ENCODE data around the gene PLXNA4. TPM values are rescaled to one million over a fixed set of nuclear protein-coding genes. Genes with fewer than 3 reads are reported as not detected.

The PLXNA4 gene
- total RNA-seq, 1 donor from 2014 or later = 3.3 TPM

GRCh38 chr7:132113536-132114371, 462.5 kb downstream of the PLXNA4 start:
- Histone ChIP-seq H3K27ac (ENCODE audit: low read depth, low read length) (no peak overlapping the region), H3K4me2 (ENCODE audit: low read length) (no peak overlapping the region)

GRCh38 chr7:132112657-132113056, 463.6 kb downstream of the PLXNA4 start:
- H3K27me3 ChIP-seq (ENCODE audit: insufficient read depth, low read length) = no peaks in the 10 kb centered on the region
- H3K79me2 ChIP-seq (ENCODE audit: insufficient read depth, low read length) = no peaks in the 10 kb centered on the region
- no peak overlapping the region for H3K4me3 ChIP-seq (ENCODE audit: insufficient read depth, low read depth, low read length)
- H2AFZ ChIP-seq (ENCODE audit: low read depth, low read length) = no peak overlapping the region
- DNase-seq (ENCODE audit: low read depth) (no peak), FAIRE-seq (no peak)
- Mint-ChIP-seq H3K36me3 (ENCODE audit: low read depth, unreplicated experiment) (no peaks in the 10 kb centered on the region), H3K27ac (ENCODE audit: unreplicated experiment) (no peak overlapping the region), H3K4me3 (ENCODE audit: unreplicated experiment) (no peak overlapping the region), H3K27me3 (ENCODE audit: low read depth, unreplicated experiment) (peaks cover 7% of the 10 kb centered on the region), H3K9me3 (ENCODE audit: unreplicated experiment) (no peaks in the 10 kb centered on the region), H3K4me1 (ENCODE audit: low read depth, unreplicated experiment) (peaks cover 20% of the 10 kb centered on the region)
- H3K9ac ChIP-seq (ENCODE audit: low read length) = no peak overlapping the region
- H4K20me1 ChIP-seq (ENCODE audit: insufficient read depth, low read length) = no peaks in the 10 kb centered on the region
- no peak overlapping the region for H3K4me2 ChIP-seq (ENCODE audit: low read length)
- H3K36me3 ChIP-seq (ENCODE audit: insufficient read depth, low read length) = no peaks in the 10 kb centered on the region
- no peak overlapping the region for H3K27ac ChIP-seq (ENCODE audit: low read depth, low read length)
- TF ChIP-seq, protein P1, sequence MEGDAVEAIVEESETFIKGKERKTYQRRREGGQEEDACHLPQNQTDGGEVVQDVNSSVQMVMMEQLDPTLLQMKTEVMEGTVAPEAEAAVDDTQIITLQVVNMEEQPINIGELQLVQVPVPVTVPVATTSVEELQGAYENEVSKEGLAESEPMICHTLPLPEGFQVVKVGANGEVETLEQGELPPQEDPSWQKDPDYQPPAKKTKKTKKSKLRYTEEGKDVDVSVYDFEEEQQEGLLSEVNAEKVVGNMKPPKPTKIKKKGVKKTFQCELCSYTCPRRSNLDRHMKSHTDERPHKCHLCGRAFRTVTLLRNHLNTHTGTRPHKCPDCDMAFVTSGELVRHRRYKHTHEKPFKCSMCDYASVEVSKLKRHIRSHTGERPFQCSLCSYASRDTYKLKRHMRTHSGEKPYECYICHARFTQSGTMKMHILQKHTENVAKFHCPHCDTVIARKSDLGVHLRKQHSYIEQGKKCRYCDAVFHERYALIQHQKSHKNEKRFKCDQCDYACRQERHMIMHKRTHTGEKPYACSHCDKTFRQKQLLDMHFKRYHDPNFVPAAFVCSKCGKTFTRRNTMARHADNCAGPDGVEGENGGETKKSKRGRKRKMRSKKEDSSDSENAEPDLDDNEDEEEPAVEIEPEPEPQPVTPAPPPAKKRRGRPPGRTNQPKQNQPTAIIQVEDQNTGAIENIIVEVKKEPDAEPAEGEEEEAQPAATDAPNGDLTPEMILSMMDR (IDR thresholded peaks at IDR 0.05; ENCODE audit: insufficient read depth, low read depth, low read length) = no peak
- no peak for TF ChIP-seq EZH2 (IDR thresholded peaks at IDR 0.05; ENCODE audit: insufficient read depth, low read length)
- peaks cover 10% of the 10 kb centered on the region for H3K4me1 ChIP-seq (ENCODE audit: insufficient read depth, low read length)
- H3K9me3 ChIP-seq (ENCODE audit: insufficient read depth, low read depth, low read length) = no peaks in the 10 kb centered on the region

More at GRCh38 chr7:132113536-132114371, 462.5 kb downstream of the PLXNA4 start:
- Histone ChIP-seq H3K9me3 (ENCODE audit: insufficient read depth, low read depth, low read length) (no peaks in the 10 kb centered on the region), H2AFZ (ENCODE audit: low read depth, low read length) (no peak overlapping the region), H3K36me3 (ENCODE audit: insufficient read depth, low read length) (no peaks in the 10 kb centered on the region), H3K4me3 (ENCODE audit: insufficient read depth, low read depth, low read length) (no peak overlapping the region), H3K79me2 (ENCODE audit: insufficient read depth, low read length) (no peaks in the 10 kb centered on the region), H3K27me3 (ENCODE audit: insufficient read depth, low read length) (no peaks in the 10 kb centered on the region), H3K4me1 (ENCODE audit: insufficient read depth, low read length) (peaks cover 16% of the 10 kb centered on the region), H4K20me1 (ENCODE audit: insufficient read depth, low read length) (no peaks in the 10 kb centered on the region), H3K9ac (ENCODE audit: low read length) (no peak overlapping the region)
- H3K27me3 Mint-ChIP-seq (ENCODE audit: low read depth, unreplicated experiment) = no peaks in the 10 kb centered on the region
- no peak for FAIRE-seq
- TF ChIP-seq, protein P1 (IDR thresholded peaks at IDR 0.05; ENCODE audit: insufficient read depth, low read depth, low read length) = no peak
- TF ChIP-seq EZH2 (IDR thresholded peaks at IDR 0.05; ENCODE audit: insufficient read depth, low read length) = no peak
- H3K4me3 Mint-ChIP-seq (ENCODE audit: unreplicated experiment) = no peak overlapping the region
- peaks cover 2% of the 10 kb centered on the region for H3K9me3 Mint-ChIP-seq (ENCODE audit: unreplicated experiment)
- no peak overlapping the region for H3K27ac Mint-ChIP-seq (ENCODE audit: unreplicated experiment)
- H3K36me3 Mint-ChIP-seq (ENCODE audit: low read depth, unreplicated experiment) = no peaks in the 10 kb centered on the region
- no peak for DNase-seq (ENCODE audit: low read depth)
- H3K4me1 Mint-ChIP-seq (ENCODE audit: low read depth, unreplicated experiment) = peaks cover 20% of the 10 kb centered on the region

GRCh38 chr7:132112106-132112505, 464.2 kb downstream of the PLXNA4 start:
- H3K27me3 Mint-ChIP-seq (ENCODE audit: low read depth, unreplicated experiment) = peaks cover 8% of the 10 kb centered on the region
- H3K9me3 ChIP-seq (ENCODE audit: insufficient read depth, low read depth, low read length) = no peaks in the 10 kb centered on the region
- no peaks in the 10 kb centered on the region for H3K9me3 Mint-ChIP-seq (ENCODE audit: unreplicated experiment)
- H4K20me1 ChIP-seq (ENCODE audit: insufficient read depth, low read length) = no peaks in the 10 kb centered on the region
- no peaks in the 10 kb centered on the region for H3K36me3 ChIP-seq (ENCODE audit: insufficient read depth, low read length)
- H3K9ac ChIP-seq (ENCODE audit: low read length) = no peak overlapping the region
- FAIRE-seq (no peak), DNase-seq (ENCODE audit: low read depth) (no peak)
- peaks cover 6% of the 10 kb centered on the region for H3K4me1 ChIP-seq (ENCODE audit: insufficient read depth, low read length)
- H3K4me1 Mint-ChIP-seq (ENCODE audit: low read depth, unreplicated experiment) = peaks cover 15% of the 10 kb centered on the region
- TF ChIP-seq, protein P1 (IDR thresholded peaks at IDR 0.05; ENCODE audit: insufficient read depth, low read depth, low read length) = no peak
- no peak for TF ChIP-seq EZH2 (IDR thresholded peaks at IDR 0.05; ENCODE audit: insufficient read depth, low read length)
- no peak overlapping the region for H3K4me2 ChIP-seq (ENCODE audit: low read length)
- H3K4me3 Mint-ChIP-seq (ENCODE audit: unreplicated experiment) = no peak overlapping the region
- H3K36me3 Mint-ChIP-seq (ENCODE audit: low read depth, unreplicated experiment) = no peaks in the 10 kb centered on the region
- no peak overlapping the region for H2AFZ ChIP-seq (ENCODE audit: low read depth, low read length)
- no peak overlapping the region for H3K27ac ChIP-seq (ENCODE audit: low read depth, low read length)
- no peaks in the 10 kb centered on the region for H3K27me3 ChIP-seq (ENCODE audit: insufficient read depth, low read length)
- H3K4me3 ChIP-seq (ENCODE audit: insufficient read depth, low read depth, low read length) = no peak overlapping the region
- no peaks in the 10 kb centered on the region for H3K79me2 ChIP-seq (ENCODE audit: insufficient read depth, low read length)
- peak overlapping the region; percentile 42 for H3K27ac Mint-ChIP-seq (ENCODE audit: unreplicated experiment)

Measured in astrocyte (in vitro differentiated cells and primary cell).